Thymus (tissue), 11 donors: ENCODE measurements around the gene HECTD2. TPM values are rescaled to one million over a fixed set of nuclear protein-coding genes. Genes with fewer than 3 reads are reported as not detected.
"Not testable (repeated sequence)": the region's sequence is repeated elsewhere in the genome, so short reads cannot be mapped to it uniquely, and the experiment has no call there.

Source experiments
- DNase-seq, 9 donors: peaks; one replicate each; pipeline ENCODE4 v3.0.0-alpha.2; 2013; ENCODE audit warnings: low spot score in 9 of 9, low read depth in 6 of 9, missing footprints in 1 of 9
- H3K27ac ChIP-seq, 2 donors: one replicate each; pipeline ENCODE4 v1.5.1; 2013; ENCODE audit warnings: control low read depth in 1 of 2, low read depth in 1 of 2, low read length in 1 of 2, mild to moderate bottlenecking in 1 of 2, moderate library complexity in 1 of 2
- H3K27me3 ChIP-seq, 2 donors: one replicate each; pipeline ENCODE4 v1.5.1; 2013; ENCODE audit warnings: low read length in 1 of 2; ENCODE audit not compliant: control insufficient read depth in 2 of 2, insufficient read depth in 1 of 2
- H3K36me3 ChIP-seq, 2 donors: one replicate each; pipeline ENCODE4 v1.5.1; 2013; ENCODE audit warnings: low read length in 1 of 2, mild to moderate bottlenecking in 1 of 2, moderate library complexity in 1 of 2; ENCODE audit not compliant: control insufficient read depth in 2 of 2, insufficient read depth in 2 of 2
- H3K4me1 ChIP-seq, 2 donors: one replicate each; pipeline ENCODE4 v1.5.1; 2013; ENCODE audit warnings: low read length in 2 of 2; ENCODE audit not compliant: control insufficient read depth in 2 of 2, insufficient read depth in 2 of 2
- H3K4me3 ChIP-seq, 2 donors: one replicate each; pipeline ENCODE4 v1.5.1; 2013; ENCODE audit warnings: low read length in 2 of 2, control low read depth in 1 of 2, mild to moderate bottlenecking in 1 of 2
- H3K9me3 ChIP-seq, 2 donors: one replicate each; pipeline ENCODE4 v1.5.1; 2013; ENCODE audit warnings: low read length in 1 of 2, mild to moderate bottlenecking in 1 of 2; ENCODE audit not compliant: control insufficient read depth in 2 of 2, insufficient read depth in 1 of 2
- WGBS: extraction: QIAGEN DNeasy Blood & Tissue Kit; methylation state at CpG from one replicate; pipeline ENCODE4 v1.1.7; 2013; 5-methylcytosine and 5-hydroxymethylcytosine counted together
- polyA plus RNA-seq: library from polyadenylated mRNA; stranded (reverse); fragments of 200-250 nt; gene quantifications from one replicate; pipeline ENCODE4 v1.2.3, GENCODE V29; 2013
- total RNA-seq: library from RNA; stranded (reverse); fragments of 120-200 nt; gene quantifications from one replicate; pipeline ENCODE4 v1.2.4, GENCODE V29; 2013
- donor health status: healthy.

The HECTD2 gene
- total and polyA plus RNA-seq, 2 donors, result 3.9 to 8.1 TPM

- H3K4me1 ChIP-seq, result no peaks in the 10 kb centered on the region
- no peaks in the 10 kb centered on the region for H3K9me3 ChIP-seq
- WGBS, result 87% methylated on average over 11 of the region's 11 CpGs
- no peaks in the 10 kb centered on the region for H3K27me3 ChIP-seq
- H3K4me3 ChIP-seq, result no peak overlapping the region
- H3K27ac ChIP-seq, result no peak overlapping the region
- H3K36me3 ChIP-seq, result no peaks in the 10 kb centered on the region
- no peak for DNase-seq
These were observed 142.3 kb downstream of the HECTD2 start for GRCh38 chr10:91552274-91553095.

GRCh38 chr10:91555455-91555854 is 145.3 kb downstream of the HECTD2 start:
- no peaks in the 10 kb centered on the region for H3K36me3 ChIP-seq
- no peak for DNase-seq
- no peaks in the 10 kb centered on the region for H3K4me1 ChIP-seq
- no peaks in the 10 kb centered on the region for H3K9me3 ChIP-seq
- no peaks in the 10 kb centered on the region for H3K27me3 ChIP-seq
- H3K4me3 ChIP-seq, result no peak overlapping the region
- no peak overlapping the region for H3K27ac ChIP-seq

DNA sequence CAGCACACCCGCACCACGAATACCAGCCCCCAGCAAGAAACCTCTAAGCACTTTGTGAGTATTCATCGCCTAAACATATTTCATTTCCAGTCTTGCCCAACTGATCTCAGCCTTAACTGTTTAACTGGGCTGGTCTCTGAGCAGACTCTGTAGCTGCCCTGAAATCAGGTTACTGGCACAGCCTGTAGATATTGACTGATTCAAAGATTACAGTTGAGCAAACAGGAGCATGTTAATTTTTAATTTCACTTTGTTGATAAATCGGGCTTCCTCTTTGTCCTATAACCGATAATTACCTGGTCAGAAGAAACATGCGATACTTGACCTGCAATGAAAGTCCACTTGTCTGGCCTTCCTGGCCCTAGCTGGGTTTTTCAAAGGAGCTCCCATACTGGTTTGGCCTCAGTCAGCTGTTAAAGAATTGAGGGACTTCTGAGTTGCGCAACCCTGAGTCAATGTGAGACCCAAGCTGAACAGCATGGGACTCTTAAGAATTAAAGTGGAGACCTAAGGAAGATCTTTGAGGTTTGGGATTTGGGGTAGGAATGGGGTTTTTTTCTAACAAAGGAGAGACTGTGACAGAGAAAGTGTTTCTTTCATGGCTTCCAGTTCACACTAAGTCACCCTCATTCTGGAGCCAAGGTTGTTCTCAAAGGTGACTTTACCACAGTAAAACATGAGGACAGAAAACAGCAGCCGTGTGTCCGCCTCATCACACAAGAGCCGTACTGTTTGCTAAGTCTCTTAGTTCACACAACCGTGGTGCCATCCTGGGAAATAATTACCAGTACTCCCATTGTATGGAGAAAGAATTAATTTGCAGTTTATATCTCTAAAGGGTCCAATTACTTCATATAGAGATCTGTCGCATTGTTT is 146.8 kb downstream of the HECTD2 start:
- Histone ChIP-seq H3K4me3 (no peak overlapping the region), H3K36me3 (no peaks in the 10 kb centered on the region), H3K27me3 (no peaks in the 10 kb centered on the region), H3K4me1 (no peaks in the 10 kb centered on the region), H3K27ac (no peak overlapping the region), H3K9me3 (peaks cover 0 to 5% of the 10 kb centered on the region in 2 donors)
- DNase-seq, result no peak
- WGBS, result 95% methylated on average over 12 of the region's 12 CpGs

- no peaks in the 10 kb centered on the region for H3K36me3 ChIP-seq
These were observed 147.5 kb downstream of the HECTD2 start for GRCh38 chr10:91557651-91558111.

DNA sequence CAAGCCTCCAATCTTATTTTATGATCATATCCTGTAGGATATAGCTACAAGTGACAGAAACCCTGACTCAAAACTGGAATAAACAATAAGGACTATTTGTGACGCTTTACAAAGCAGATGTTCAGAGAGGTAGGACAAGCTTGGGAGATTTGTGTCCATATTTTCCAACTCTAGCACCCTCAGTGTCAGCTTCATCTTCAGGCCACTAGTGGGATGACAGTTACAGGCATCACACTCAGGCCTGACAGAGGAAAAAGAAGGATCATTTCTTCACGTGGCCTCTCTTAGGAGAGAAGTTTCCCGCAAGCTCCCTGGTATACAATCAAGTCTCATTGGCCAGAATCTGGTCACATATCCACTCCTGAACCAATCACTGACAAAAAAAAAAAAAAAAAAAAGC is 148.3 kb downstream of the HECTD2 start:
- 98% methylated on average over 3 of the region's 3 CpGs for WGBS
- Histone ChIP-seq H3K27me3 (no peaks in the 10 kb centered on the region), H3K27ac (no peak overlapping the region), H3K4me1 (no peaks in the 10 kb centered on the region), H3K4me3 (no peak overlapping the region), H3K9me3 (peaks cover 0 to 5% of the 10 kb centered on the region in 2 donors), H3K36me3 (no peaks in the 10 kb centered on the region)
- DNase-seq, result no peak

More at GRCh38 chr10:91557651-91558111, 147.5 kb downstream of the HECTD2 start:
- 67% methylated on average over 2 of the region's 2 CpGs for WGBS
- Histone ChIP-seq H3K9me3 (peaks cover 0 to 5% of the 10 kb centered on the region in 2 donors), H3K27me3 (no peaks in the 10 kb centered on the region), H3K27ac (no peak overlapping the region), H3K4me3 (no peak overlapping the region), H3K4me1 (no peaks in the 10 kb centered on the region)
- DNase-seq, result no peak

DNA sequence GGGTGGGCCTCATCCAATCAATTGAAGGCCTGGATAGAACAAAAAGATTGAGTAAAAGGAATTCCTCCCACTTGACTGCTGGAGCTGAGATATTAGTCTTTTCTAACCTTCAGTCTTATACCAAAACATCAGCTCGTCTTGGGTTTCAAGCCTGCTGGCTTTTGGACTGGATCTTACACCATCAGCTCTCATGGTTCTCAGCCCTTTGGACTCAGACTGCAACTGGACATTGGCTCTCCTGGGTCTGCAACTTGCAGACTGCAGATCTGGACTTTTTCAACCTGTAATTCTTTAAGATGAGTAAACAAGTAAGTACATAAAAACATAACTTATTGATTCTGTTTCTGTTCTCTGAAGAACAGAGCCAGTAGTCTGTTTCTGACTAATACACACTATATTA is 149.0 kb downstream of the HECTD2 start:
- H3K4me3 ChIP-seq, result no peak overlapping the region
- no peak for DNase-seq
- 97% methylated on average over 1 of the region's 1 CpG for WGBS
- peaks cover 0 to 5% of the 10 kb centered on the region in 2 donors for H3K9me3 ChIP-seq
- no peaks in the 10 kb centered on the region for H3K27me3 ChIP-seq
- H3K36me3 ChIP-seq, result no peaks in the 10 kb centered on the region
- H3K27ac ChIP-seq, result no peak overlapping the region
- no peaks in the 10 kb centered on the region for H3K4me1 ChIP-seq

- no peaks in the 10 kb centered on the region for H3K36me3 ChIP-seq
- 95% methylated on average over 2 of the region's 2 CpGs for WGBS
- no peak overlapping the region for H3K27ac ChIP-seq
- no peaks in the 10 kb centered on the region for H3K27me3 ChIP-seq
- no peaks in the 10 kb centered on the region for H3K4me1 ChIP-seq
- no peak for DNase-seq
- peaks cover 0 to 5% of the 10 kb centered on the region in 2 donors for H3K9me3 ChIP-seq
- H3K4me3 ChIP-seq, result no peak overlapping the region
These were observed 149.6 kb downstream of the HECTD2 start for GRCh38 chr10:91559750-91560149.

DNA sequence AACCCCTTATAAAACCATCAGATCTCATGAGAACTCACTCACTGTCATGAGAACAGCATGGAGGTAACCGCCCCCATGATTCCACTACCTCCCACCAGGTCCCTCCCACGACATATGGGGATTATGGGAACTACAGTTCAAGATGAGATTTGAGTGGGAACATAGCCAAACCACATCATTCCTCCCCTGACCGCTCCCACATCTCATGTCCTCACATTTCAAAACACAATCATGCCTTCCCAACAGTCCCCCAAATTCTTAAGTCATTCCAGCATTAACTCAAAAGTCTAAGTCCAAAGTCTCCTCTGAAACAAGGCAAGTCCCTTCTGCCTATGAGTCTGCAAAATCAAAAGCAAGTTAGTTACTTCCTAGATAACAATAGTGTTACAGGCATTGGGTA is 150.7 kb downstream of the HECTD2 start:
- H3K27ac ChIP-seq, H3K9me3 ChIP-seq, H3K4me1 ChIP-seq, H3K36me3 ChIP-seq, DNase-seq, H3K27me3 ChIP-seq, H3K4me3 ChIP-seq: not testable (repeated sequence)
- WGBS, result 91% methylated on average over 3 of the region's 3 CpGs
